ENCODE data around the gene BOLA1. TPM values are rescaled to one million over a fixed set of nuclear protein-coding genes. Genes with fewer than 3 reads are reported as not detected.
"Not testable (repeated sequence)": the region's sequence is repeated elsewhere in the genome, so short reads cannot be mapped to it uniquely, and the experiment has no call there.

Gene BOLA1
- 10 to 100 TPM; 26.9 to 29.4 TPM for total RNA-seq

- DNase-seq (peak; percentile 84 to 89), ATAC-seq (replicated peaks in 1 of 2) (peak; percentile 98)
- no peaks in the 10 kb centered on the region for H3K27me3 Mint-ChIP-seq (ENCODE audit: low read depth)
- peaks cover 23% of the 10 kb centered on the region for H3K4me1 Mint-ChIP-seq (ENCODE audit: low read depth)
- peaks cover 2 to 6% of the 10 kb centered on the region in 2 donors for H3K36me3 Mint-ChIP-seq (ENCODE audit: insufficient read depth in 2 of 2)
- H3K4me3 Mint-ChIP-seq, result peak within 1 kb of the TSS; percentile 81 to 83
- H3K9me3 Mint-ChIP-seq, result peaks cover 0 to 2% of the 10 kb centered on the region in 2 donors
- peak within 1 kb of the TSS; percentile 43 for H3K27ac Mint-ChIP-seq
Measured at GRCh38 chr1:149899460-149900284, at the start of gene BOLA1. BOLA1 (plus strand) TSS chr1:149899568; CDS start chr1:149900060, 492 bp downstream.

GRCh38 chr1:149849947-149850360 lies 49.4 kb upstream of the BOLA1 start:
- no peak for DNase-seq
- H3K4me1 Mint-ChIP-seq (ENCODE audit: low read depth), result peaks cover 49% of the 10 kb centered on the region

GRCh38 chr1:149850732-149851345 lies 48.5 kb upstream of the BOLA1 start:
- peak; percentile 58 to 59 for ATAC-seq (replicated peaks in 1 of 2)
- H3K4me1 Mint-ChIP-seq (ENCODE audit: low read depth), result peaks cover 41% of the 10 kb centered on the region
- not testable (repeated sequence) for H3K27ac Mint-ChIP-seq; H3K27me3 Mint-ChIP-seq (ENCODE audit: low read depth); DNase-seq; H3K9me3 Mint-ChIP-seq; H3K4me3 Mint-ChIP-seq
- peaks cover 5 to 18% of the 10 kb centered on the region in 2 donors for H3K36me3 Mint-ChIP-seq (ENCODE audit: insufficient read depth in 2 of 2)

More at GRCh38 chr1:149849947-149850360, 49.4 kb upstream of the BOLA1 start:
- peak overlapping the region; percentile 93 for H3K27ac Mint-ChIP-seq
- no peaks in the 10 kb centered on the region for H3K27me3 Mint-ChIP-seq (ENCODE audit: low read depth)
- peak overlapping the region; percentile 86 to 96 for H3K4me3 Mint-ChIP-seq
- ATAC-seq (replicated peaks in 1 of 2), result no peak
- H3K9me3 Mint-ChIP-seq, result no peaks in the 10 kb centered on the region
- H3K36me3 Mint-ChIP-seq (ENCODE audit: insufficient read depth in 2 of 2), result peaks cover 5 to 26% of the 10 kb centered on the region in 2 donors

GRCh38 chr1:149851585-149852213 lies 47.7 kb upstream of the BOLA1 start:
- not testable (repeated sequence) for H3K4me3 Mint-ChIP-seq; H3K9me3 Mint-ChIP-seq; H3K27me3 Mint-ChIP-seq (ENCODE audit: low read depth); H3K27ac Mint-ChIP-seq; DNase-seq
- Mint-ChIP-seq H3K36me3 (ENCODE audit: insufficient read depth in 2 of 2) (peaks cover 5 to 15% of the 10 kb centered on the region in 2 donors), H3K4me1 (ENCODE audit: low read depth) (peaks cover 32% of the 10 kb centered on the region)
- peak; percentile 53 to 66 for ATAC-seq (replicated peaks in 1 of 2)

GRCh38 chr1:149852263-149852662 lies 47.1 kb upstream of the BOLA1 start:
- H3K27me3 Mint-ChIP-seq (ENCODE audit: low read depth); DNase-seq; H3K4me3 Mint-ChIP-seq; H3K27ac Mint-ChIP-seq; H3K9me3 Mint-ChIP-seq: not testable (repeated sequence)
- Mint-ChIP-seq H3K36me3 (ENCODE audit: insufficient read depth in 2 of 2) (peaks cover 5 to 11% of the 10 kb centered on the region in 2 donors), H3K4me1 (ENCODE audit: low read depth) (peaks cover 26% of the 10 kb centered on the region)
- peak; percentile 11 to 20 for ATAC-seq (replicated peaks in 1 of 2)

GRCh38 chr1:149860271-149860670 lies 39.1 kb upstream of the BOLA1 start:
- H3K27me3 Mint-ChIP-seq (ENCODE audit: low read depth); H3K27ac Mint-ChIP-seq; H3K4me1 Mint-ChIP-seq (ENCODE audit: low read depth); H3K9me3 Mint-ChIP-seq; H3K36me3 Mint-ChIP-seq (ENCODE audit: insufficient read depth in 2 of 2); H3K4me3 Mint-ChIP-seq; DNase-seq: not testable (repeated sequence)
- peak; percentile 24 to 33 for ATAC-seq (replicated peaks in 1 of 2)

GRCh38 chr1:149860684-149861496 lies 38.5 kb upstream of the BOLA1 start:
- peak; percentile 77 to 79 for ATAC-seq (replicated peaks in 1 of 2)
- not testable (repeated sequence) for H3K36me3 Mint-ChIP-seq (ENCODE audit: insufficient read depth in 2 of 2); H3K27me3 Mint-ChIP-seq (ENCODE audit: low read depth); H3K4me1 Mint-ChIP-seq (ENCODE audit: low read depth); H3K4me3 Mint-ChIP-seq; H3K9me3 Mint-ChIP-seq; DNase-seq; H3K27ac Mint-ChIP-seq

GRCh38 chr1:149861497-149862054 lies 37.8 kb upstream of the BOLA1 start:
- H3K36me3 Mint-ChIP-seq (ENCODE audit: insufficient read depth in 2 of 2); H3K4me3 Mint-ChIP-seq; H3K4me1 Mint-ChIP-seq (ENCODE audit: low read depth); DNase-seq; H3K27me3 Mint-ChIP-seq (ENCODE audit: low read depth); H3K27ac Mint-ChIP-seq; ATAC-seq (replicated peaks in 1 of 2); H3K9me3 Mint-ChIP-seq: not testable (repeated sequence)

- H3K9me3 Mint-ChIP-seq; H3K27me3 Mint-ChIP-seq (ENCODE audit: low read depth); H3K27ac Mint-ChIP-seq; H3K4me3 Mint-ChIP-seq; H3K36me3 Mint-ChIP-seq (ENCODE audit: insufficient read depth in 2 of 2); H3K4me1 Mint-ChIP-seq (ENCODE audit: low read depth); DNase-seq: not testable (repeated sequence)
- ATAC-seq (replicated peaks in 1 of 2), result peak in 1 of 2 donors; percentile 17
Measured at GRCh38 chr1:149866887-149867286, 32.5 kb upstream of the BOLA1 start.

GRCh38 chr1:149873060-149873459 lies 26.3 kb upstream of the BOLA1 start:
- not testable (repeated sequence) for ATAC-seq (replicated peaks in 1 of 2); H3K27ac Mint-ChIP-seq; H3K4me3 Mint-ChIP-seq; H3K36me3 Mint-ChIP-seq (ENCODE audit: insufficient read depth in 2 of 2); H3K9me3 Mint-ChIP-seq; H3K4me1 Mint-ChIP-seq (ENCODE audit: low read depth); H3K27me3 Mint-ChIP-seq (ENCODE audit: low read depth); DNase-seq

- H3K36me3 Mint-ChIP-seq (ENCODE audit: insufficient read depth in 2 of 2), result no peaks in the 10 kb centered on the region
- H3K4me1 Mint-ChIP-seq (ENCODE audit: low read depth), result peaks cover 40% of the 10 kb centered on the region
- no peaks in the 10 kb centered on the region for H3K9me3 Mint-ChIP-seq
- ATAC-seq (replicated peaks in 1 of 2), result no peak
- no peaks in the 10 kb centered on the region for H3K27me3 Mint-ChIP-seq (ENCODE audit: low read depth)
- H3K27ac Mint-ChIP-seq, result peak overlapping the region; percentile 47
- no peak overlapping the region for H3K4me3 Mint-ChIP-seq
- DNase-seq, result no peak
Measured at GRCh38 chr1:149877211-149877946, 22.0 kb upstream of the BOLA1 start.

- H3K4me1 Mint-ChIP-seq (ENCODE audit: low read depth), result peaks cover 42% of the 10 kb centered on the region
- no peak for DNase-seq
- H3K27ac Mint-ChIP-seq, result peak overlapping the region; percentile 79
- H3K27me3 Mint-ChIP-seq (ENCODE audit: low read depth), result no peaks in the 10 kb centered on the region
- no peaks in the 10 kb centered on the region for H3K9me3 Mint-ChIP-seq
- no peaks in the 10 kb centered on the region for H3K36me3 Mint-ChIP-seq (ENCODE audit: insufficient read depth in 2 of 2)
- peak; percentile 28 for ATAC-seq (replicated peaks in 1 of 2)
- H3K4me3 Mint-ChIP-seq, result peak overlapping the region; percentile 51 to 63
Measured at GRCh38 chr1:149879556-149879955, 19.8 kb upstream of the BOLA1 start.
